HL-60 (cell line): Measurements from ENCODE around the gene COX6B2.

ENCODE experiments used
- DNase-seq, 2 experiments: peaks; one replicate each; pipeline ENCODE4 v3.0.0-alpha.2; 2010 to 2020; ENCODE audit warnings: low read depth in 1 of 2, low spot score in 1 of 2
- H3K27ac ChIP-seq: fragments of 250-450 bp; sonication (Bioruptor Pico); replicated peaks from 2 replicates; pipeline ENCODE4 v1.5.1; 2020; ENCODE audit warnings: mild to moderate bottlenecking, moderate library complexity
- H3K27me3 ChIP-seq: fragments of 250-450 bp; sonication (Bioruptor Pico); 2 replicates; pipeline ENCODE4 v1.5.1; 2021; ENCODE audit warnings: mild to moderate bottlenecking, moderate library complexity; ENCODE audit not compliant: insufficient read depth, poor library complexity, severe bottlenecking
- H3K4me3 ChIP-seq: replicated peaks from 2 replicates; pipeline ENCODE4 v1.5.1; 2011; ENCODE audit warnings: mild to moderate bottlenecking, control low read depth, low read length; ENCODE audit not compliant: insufficient read depth
- CTCF ChIP-seq: IDR thresholded peaks from one replicate; pipeline ENCODE4 v1.5.1; 2011; ENCODE audit warnings: low read length, control low read depth, inconsistent platforms; ENCODE audit not compliant: insufficient read depth
- GABPA ChIP-seq: IDR thresholded peaks from 2 replicates; pipeline ENCODE4 v1.6.1; 2012; ENCODE audit warnings: low read depth
- POLR2AphosphoS5 ChIP-seq: IDR thresholded peaks from 2 replicates; pipeline ENCODE4 v1.6.1; 2012; ENCODE audit warnings: low read depth
- REST ChIP-seq: IDR thresholded peaks from 2 replicates; pipeline ENCODE4 v1.6.1; 2012; ENCODE audit warnings: low read depth; ENCODE audit not compliant: insufficient replicate concordance
- SPI1 ChIP-seq: IDR thresholded peaks from 2 replicates; pipeline ENCODE4 v1.6.1; 2012; ENCODE audit warnings: low read depth, mild to moderate bottlenecking, borderline replicate concordance

COX6B2 gene

GRCh38 chr19:55341595-55342531, 12.7 kb downstream of the COX6B2 start:
- no peak for TF ChIP-seq POLR2AphosphoS5
- no peak for TF ChIP-seq GABPA
- no peak for TF ChIP-seq REST
- no peak for TF ChIP-seq CTCF
- TF ChIP-seq SPI1 = no peak
- Histone ChIP-seq H3K27me3 (no peaks in the 10 kb centered on the region), H3K27ac (no peak overlapping the region), H3K4me3 (no peak overlapping the region)
- no peak for DNase-seq

GRCh38 chr19:55341171-55341588, 13.3 kb downstream of the COX6B2 start:
- no peak for DNase-seq
- H3K27ac ChIP-seq = no peak overlapping the region
- no peaks in the 10 kb centered on the region for H3K27me3 ChIP-seq
- TF ChIP-seq POLR2AphosphoS5 (no peak), CTCF (no peak), SPI1 (no peak), GABPA (no peak), REST (no peak)
- H3K4me3 ChIP-seq = no peak overlapping the region

- TF ChIP-seq REST (no peak), SPI1 (no peak), CTCF (no peak), GABPA (no peak), POLR2AphosphoS5 (no peak)
- DNase-seq = no peak
- Histone ChIP-seq H3K27ac (no peak overlapping the region), H3K4me3 (peak overlapping the region; percentile 53), H3K27me3 (no peaks in the 10 kb centered on the region)
Observed at GRCh38 chr19:55340784-55341147, 13.8 kb downstream of the COX6B2 start.
